Stimulated activated CD4-positive, alpha-beta T cell treated with anti-CD3 and anti-CD28 coated beads, Interleukin-12 subunit alpha, Interleukin-12 subunit beta, amount 100 ng/mL, for 4 hours (primary cell): ENCODE measurements around the gene RIPOR3.
"Not testable (repeated sequence)": the region's sequence is repeated elsewhere in the genome, so short reads cannot be mapped to it uniquely, and the experiment has no call there.

ENCODE experiments used
- DNase-seq: peaks from one replicate; pipeline ENCODE4 v3.0.0-alpha.2; 2020

RIPOR3 gene

DNA sequence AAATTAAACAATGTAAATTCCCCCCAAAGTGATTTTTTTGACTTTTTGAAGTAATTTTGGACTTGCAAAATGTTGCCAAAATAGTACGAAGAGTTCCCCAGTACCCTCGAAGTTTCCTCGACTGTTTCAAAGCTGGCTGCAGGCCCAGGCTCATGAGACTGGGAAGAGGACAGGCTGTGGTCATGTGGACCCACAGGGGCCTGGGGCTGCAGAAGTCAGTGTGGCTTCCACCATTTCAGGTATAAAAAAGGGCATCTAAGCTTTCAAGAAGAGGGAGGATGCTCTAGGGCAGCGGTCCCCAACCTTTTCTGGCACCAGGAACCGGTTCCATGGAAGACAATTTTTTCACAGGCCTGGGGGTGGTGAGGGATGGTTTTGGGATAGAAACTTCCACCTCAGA is 106.1 kb downstream of the RIPOR3 start:
- DNase-seq = no peak

DNA sequence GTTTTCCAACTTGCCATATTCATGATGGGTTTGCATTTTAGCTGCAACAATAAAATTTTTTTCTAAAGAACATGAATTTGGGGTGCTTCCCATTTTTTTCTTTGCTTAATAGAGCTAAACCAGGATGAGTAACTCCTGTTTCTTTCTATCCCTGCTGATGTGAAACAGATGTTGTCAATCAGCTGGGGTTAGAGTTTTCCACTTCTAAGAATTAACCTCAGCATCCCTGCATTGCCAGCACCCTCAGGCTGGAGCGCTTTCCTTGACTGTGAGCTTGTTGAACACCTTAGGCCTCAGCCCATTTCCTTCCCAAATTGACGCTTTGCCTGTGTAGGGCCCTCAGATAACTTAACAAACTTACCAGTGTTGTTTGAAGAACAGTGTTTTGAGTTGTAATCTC is 106.7 kb downstream of the RIPOR3 start:
- no peak for DNase-seq

- no peak for DNase-seq
These were observed 107.7 kb downstream of the RIPOR3 start for GRCh38 chr20:50583442-50584150.

GRCh38 chr20:50582591-50583234 is 108.6 kb downstream of the RIPOR3 start:
- no peak for DNase-seq

GRCh38 chr20:50582092-50582491 is 109.2 kb downstream of the RIPOR3 start:
- no peak for DNase-seq

DNA sequence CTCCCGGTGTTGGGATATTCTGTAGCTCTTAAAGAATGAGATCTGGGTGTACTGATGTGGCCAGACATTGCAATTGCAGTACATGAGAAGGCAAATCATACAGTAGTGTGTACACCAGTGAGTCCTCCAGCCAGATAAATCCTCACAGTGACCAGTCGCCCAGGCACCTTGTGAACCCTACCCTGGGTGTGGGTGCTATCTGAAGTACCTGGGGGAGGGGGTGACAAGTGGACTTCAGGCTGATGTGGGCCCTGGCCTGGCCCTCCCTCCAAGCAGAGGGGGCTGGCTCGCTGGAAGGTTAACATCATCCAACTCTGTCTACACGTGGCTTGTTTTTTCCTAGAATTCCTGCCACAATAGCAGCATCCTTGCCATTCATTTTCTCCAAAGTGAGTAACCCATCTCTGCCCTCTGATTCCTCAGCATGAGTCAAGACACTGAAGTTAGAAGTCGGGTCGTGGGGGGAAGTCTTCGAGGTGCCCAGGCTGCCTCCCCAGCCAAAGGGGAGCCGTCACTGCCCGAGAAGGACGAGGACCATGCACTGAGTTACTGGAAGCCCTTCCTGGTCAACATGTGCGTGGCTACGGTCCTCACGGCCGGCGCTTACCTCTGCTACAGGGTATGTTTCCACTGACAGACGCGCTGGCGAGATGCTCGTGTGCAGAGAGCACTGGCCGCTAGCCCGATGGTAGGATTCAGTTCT is 110.3 kb downstream of the RIPOR3 start:
- DNase-seq = no peak

DNA sequence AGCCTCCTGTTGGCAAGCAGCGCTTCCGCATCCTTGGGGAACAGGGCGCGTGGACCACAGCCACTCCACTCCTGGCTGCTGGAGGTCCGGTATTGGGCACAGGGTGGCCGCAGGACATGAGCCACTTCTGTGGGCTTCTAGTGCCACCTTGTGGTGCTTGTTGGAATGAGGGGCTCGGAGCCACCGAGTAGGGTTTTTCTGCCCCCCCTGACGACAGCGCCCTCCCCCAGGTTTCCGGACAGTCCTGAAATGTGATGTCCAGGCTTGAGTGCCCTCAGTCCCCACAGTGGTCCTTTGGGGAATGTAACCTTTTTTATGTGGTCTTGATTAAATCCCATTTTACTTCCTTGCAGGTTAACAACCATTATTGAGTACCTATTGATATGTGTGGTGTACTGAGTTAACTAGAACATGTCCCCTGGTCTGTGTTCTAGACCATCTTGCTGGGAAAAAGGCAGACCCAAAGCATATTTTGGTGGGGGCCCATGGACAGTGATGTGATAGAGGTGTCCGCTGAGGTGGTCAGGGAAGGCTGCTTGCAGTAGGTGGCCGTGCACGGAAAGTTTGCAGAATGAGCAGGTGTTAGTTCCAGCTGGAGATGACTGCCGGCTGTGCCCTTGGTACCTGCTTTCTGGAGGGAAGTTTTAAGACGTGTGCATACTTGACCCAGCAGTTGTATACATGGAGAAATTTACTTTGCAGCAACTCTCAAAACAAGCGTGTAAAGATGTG is 111.2 kb downstream of the RIPOR3 start:
- peak; percentile 54 for DNase-seq

GRCh38 chr20:50579511-50579910 is 111.8 kb downstream of the RIPOR3 start:
- DNase-seq = no peak

GRCh38 chr20:50578778-50579165 is 112.6 kb downstream of the RIPOR3 start:
- no peak for DNase-seq

GRCh38 chr20:50578061-50578777 is 113.1 kb downstream of the RIPOR3 start:
- DNase-seq = no peak

DNA sequence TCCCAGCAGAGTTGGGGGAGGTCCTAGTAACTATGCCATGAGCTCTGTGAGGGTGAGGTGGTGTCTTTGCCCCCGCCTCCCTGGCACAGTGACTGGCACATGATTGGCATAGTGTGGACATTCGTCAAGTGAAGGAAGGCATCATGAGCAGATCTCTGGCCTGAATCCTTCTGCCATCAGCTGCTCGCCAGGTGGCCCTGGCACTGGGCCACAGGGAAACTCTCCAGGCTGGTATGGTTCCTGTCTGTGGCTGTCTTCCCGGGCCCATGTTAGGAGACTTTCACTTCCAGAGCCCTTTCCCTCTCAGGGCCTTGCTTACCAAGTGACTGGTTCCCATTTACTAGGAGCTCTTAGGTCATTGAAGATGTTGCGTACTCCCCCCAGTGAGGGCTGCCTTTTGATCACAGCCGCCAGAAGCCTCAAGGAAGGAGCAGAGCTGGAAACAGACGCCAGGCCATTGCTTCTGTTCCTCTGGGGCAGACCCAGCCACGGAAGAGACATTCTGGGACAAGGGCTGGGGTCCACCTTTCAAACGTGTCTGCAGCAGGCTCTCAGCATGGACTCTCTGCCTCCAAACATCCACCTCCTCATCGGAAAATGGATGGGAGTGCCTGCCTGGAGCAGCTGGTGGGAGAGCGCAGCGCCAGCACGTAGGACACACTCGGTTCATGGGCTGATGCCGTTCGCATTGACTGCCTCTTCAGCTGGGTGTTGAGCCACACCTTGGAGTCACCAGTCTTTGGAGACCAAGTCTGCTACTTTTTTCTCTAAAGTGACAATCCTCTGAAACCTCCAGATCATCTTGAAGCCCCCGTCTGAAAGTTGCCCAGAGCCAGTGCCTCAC is 113.9 kb downstream of the RIPOR3 start:
- no peak for DNase-seq

- peak; percentile 65 for DNase-seq
These were observed 115.2 kb downstream of the RIPOR3 start for GRCh38 chr20:50575865-50576720.

DNA sequence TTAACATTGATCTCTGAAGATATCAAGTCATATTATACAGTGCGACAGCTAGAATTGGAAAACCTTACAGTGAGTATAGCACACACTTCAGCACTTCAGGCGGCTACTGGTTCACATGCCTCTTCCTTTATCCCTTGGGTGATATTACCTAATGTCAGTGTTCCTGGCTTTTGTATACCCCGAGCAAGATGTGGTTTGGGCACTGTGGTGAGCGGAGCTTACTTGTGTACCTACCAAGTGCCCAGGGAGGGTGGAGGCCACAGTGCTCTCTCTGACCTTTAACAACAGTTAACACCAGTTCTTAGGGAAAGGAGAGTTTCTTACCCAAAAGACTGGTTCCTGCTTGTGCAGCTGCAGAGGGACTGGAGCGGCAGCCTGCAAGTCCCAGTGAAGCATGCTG is 116.8 kb downstream of the RIPOR3 start:
- DNase-seq = no peak

GRCh38 chr20:50574108-50574507 is 117.2 kb downstream of the RIPOR3 start:
- DNase-seq = no peak

- DNase-seq = no peak
These were observed 118.2 kb downstream of the RIPOR3 start for GRCh38 chr20:50572938-50573777.

DNA sequence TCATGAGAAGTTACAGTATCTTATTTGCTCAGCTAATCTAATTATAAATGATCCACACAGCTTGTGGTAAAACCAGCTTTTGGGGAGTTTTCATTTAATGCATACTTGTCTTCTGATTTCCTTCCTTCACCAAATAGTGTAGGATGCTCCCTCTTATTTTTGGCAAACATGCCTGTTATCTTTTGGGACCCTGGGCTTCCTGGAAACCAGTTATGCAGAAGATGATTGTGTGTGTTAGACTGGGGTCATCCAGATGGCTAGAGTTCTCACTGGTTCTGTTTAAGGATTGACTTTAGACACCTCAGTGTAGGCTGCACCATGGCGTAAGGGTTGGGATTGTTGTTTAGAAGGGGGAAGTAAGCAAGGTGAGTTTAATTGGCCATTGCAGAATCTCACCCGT is 119.9 kb downstream of the RIPOR3 start:
- no peak for DNase-seq

DNA sequence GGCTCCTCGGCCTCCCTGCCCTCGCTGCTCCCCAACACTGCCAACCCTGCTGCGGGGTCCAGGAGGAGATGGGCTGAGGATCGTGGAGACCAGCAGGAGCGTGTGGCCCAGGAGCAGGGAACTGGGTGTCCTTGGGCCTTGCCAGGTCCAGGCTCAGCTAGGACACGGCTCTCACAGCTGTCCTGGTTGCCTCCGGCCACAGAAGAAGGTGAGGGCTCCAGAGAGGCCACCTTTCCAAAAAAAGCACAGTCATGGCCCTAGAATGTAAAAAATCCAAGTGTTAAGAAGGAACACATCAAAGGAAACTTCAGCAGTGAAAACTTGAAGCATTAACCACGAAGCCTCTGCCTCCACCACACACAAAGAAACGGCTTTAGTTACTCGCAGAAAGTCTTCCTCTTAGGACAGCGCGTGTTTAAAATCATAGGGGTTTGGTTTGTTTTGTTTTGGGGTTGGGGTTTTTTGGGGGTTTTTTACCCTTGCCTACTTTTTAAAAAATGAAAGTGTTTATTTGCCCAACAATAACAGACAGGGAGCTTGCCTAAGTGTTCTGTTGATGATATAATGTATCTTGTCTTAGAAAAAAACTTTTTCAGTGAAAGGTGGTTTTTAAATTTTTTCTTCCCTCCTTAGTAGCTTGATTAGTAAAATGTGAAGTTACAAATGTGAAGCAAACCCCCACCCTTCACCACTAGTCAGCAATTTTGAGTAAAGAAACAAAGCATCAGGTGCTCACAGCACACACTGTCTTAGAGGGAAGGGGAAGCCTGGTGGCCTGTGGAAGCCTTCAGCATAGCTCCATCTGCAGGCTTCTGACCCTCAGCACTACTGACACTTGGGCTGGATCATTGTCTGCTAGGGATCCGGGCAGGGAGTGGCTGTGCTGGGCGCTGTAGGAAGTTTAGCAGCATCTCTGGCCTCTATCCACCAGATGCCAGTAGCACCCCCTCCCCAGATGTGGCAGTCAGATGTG is 121.2 kb downstream of the RIPOR3 start:
- DNase-seq = peak; percentile 26

DNA sequence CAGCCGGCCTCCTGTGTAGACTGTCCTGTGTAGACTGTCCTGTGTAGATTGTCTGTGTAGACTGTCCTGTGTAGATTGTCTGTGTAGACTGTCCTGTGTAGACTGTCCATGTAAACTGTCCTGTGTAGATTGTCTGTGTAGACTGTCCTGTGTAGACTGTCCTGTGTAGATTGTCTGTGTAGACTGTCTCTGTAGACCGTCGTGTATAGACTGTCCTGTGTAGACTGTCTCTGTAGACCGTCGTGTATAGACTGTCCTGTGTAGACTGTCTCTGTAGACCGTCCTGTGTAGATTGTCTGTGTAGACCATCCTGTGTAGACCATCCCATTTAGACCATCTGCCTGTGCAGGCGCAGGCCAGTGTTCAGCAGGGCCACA is 121.9 kb downstream of the RIPOR3 start:
- DNase-seq = not testable (repeated sequence)

DNA sequence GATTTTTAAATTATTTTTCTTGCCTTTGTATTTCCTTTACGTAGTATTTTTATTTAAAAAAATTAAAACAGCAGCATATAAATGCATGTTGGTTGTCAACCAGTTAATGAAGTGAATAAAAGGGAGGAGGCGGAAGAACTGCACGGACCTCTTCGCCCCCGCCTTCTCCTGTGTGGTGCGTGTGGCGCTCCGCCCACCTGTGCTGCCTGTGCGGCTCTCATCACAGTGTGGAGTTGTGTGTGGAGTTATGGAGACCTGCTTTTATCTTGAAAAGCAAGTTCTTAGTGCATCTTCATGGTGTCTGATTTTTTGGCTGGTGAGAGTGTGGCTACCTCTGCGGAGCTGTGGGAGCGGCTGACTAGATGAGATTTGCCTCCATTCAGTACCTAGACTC is 122.8 kb downstream of the RIPOR3 start:
- DNase-seq = no peak
